ENCODE measurements around the gene NPRL2. TPM values are rescaled to one million over a fixed set of nuclear protein-coding genes. Genes with fewer than 3 reads are reported as not detected.

Gene NPRL2
- total RNA-seq, 2 donors from 2014 or later: 10.6 to 17.4 TPM

GRCh38 chr3:50337175-50337861 is 13.3 kb downstream of the NPRL2 start:
- peak; percentile 100 for DNase-seq (ENCODE audit: low spot score)
- intact Hi-C loops (cut with DNase I): loop anchor here in 1 of 2 donors (10.0 kb wide), 1 partner anchor 1717 kb away; the partner anchor contains the start of gene DUSP7

- DNase-seq (ENCODE audit: low spot score): peak; percentile 82
- intact Hi-C loops (cut with DNase I): loop anchor here in 1 of 2 donors (10.0 kb wide), 1 partner anchor 1718 kb away; the partner anchor contains the start of gene DUSP7
Measured at GRCh38 chr3:50336452-50337174, 14.0 kb downstream of the NPRL2 start.

- intact Hi-C loops (cut with DNase I): loop anchor here in 1 of 2 donors (10.0 kb wide), 1 partner anchor 1720 kb away; the partner anchor contains the start of gene DUSP7
- DNase-seq (ENCODE audit: low spot score): no peak
Measured at GRCh38 chr3:50334339-50335075, 16.1 kb downstream of the NPRL2 start.

- peak; percentile 88 for DNase-seq (ENCODE audit: low spot score)
- intact Hi-C loops (cut with DNase I): loop anchor here in 1 of 2 donors (10.0 kb wide), 1 partner anchor 1721 kb away; the partner anchor contains the start of gene DUSP7
Measured at GRCh38 chr3:50333744-50334328, 16.7 kb downstream of the NPRL2 start.

GRCh38 chr3:50331364-50331907 is 19.1 kb downstream of the NPRL2 start:
- intact Hi-C loops (cut with DNase I): loop anchor here in 1 of 2 donors (10.0 kb wide), 1 partner anchor 1723 kb away; the partner anchor contains the start of gene DUSP7

GRCh38 chr3:50330330-50330729 is 20.2 kb downstream of the NPRL2 start:
- intact Hi-C loops (cut with DNase I): loop anchor here in 1 of 2 donors (10.0 kb wide), 1 partner anchor 1724 kb away; the partner anchor contains the start of gene DUSP7
- no peak for DNase-seq (ENCODE audit: low spot score)

More at GRCh38 chr3:50331364-50331907, 19.1 kb downstream of the NPRL2 start:
- no peak for DNase-seq (ENCODE audit: low spot score)

- intact Hi-C loops (cut with DNase I): no loop called here
- DNase-seq (ENCODE audit: low spot score): peak; percentile 99
Measured at GRCh38 chr3:50327943-50328691, 22.5 kb downstream of the NPRL2 start, which contains the start of gene TUSC2. TSS of gene TUSC2 (minus strand) at chr3:50328223. CDS start at chr3:50328099, 124 bp downstream.

- DNase-seq (ENCODE audit: low spot score): no peak
- intact Hi-C loops (cut with DNase I): no loop called here
Measured at GRCh38 chr3:50327129-50327528, 23.4 kb downstream of the NPRL2 start.

- no peak for DNase-seq (ENCODE audit: low spot score)
- intact Hi-C loops (cut with DNase I): no loop called here
Measured at GRCh38 chr3:50326182-50326541, 24.4 kb downstream of the NPRL2 start.

GRCh38 chr3:50325497-50326181 is 24.9 kb downstream of the NPRL2 start:
- DNase-seq (ENCODE audit: low spot score): no peak
- intact Hi-C loops (cut with DNase I): no loop called here

GRCh38 chr3:50325113-50325480 is 25.5 kb downstream of the NPRL2 start:
- no peak for DNase-seq (ENCODE audit: low spot score)
- intact Hi-C loops (cut with DNase I): no loop called here

GRCh38 chr3:50324351-50325112 is 26.0 kb downstream of the NPRL2 start:
- intact Hi-C loops (cut with DNase I): no loop called here
- DNase-seq (ENCODE audit: low spot score): peak; percentile 89

GRCh38 chr3:50323614-50324199 is 26.9 kb downstream of the NPRL2 start:
- DNase-seq (ENCODE audit: low spot score): peak; percentile 86
- intact Hi-C loops (cut with DNase I): no loop called here

- intact Hi-C loops (cut with DNase I): no loop called here
Measured at GRCh38 chr3:50323092-50323600, 27.4 kb downstream of the NPRL2 start.

GRCh38 chr3:50322386-50323091 is 28.0 kb downstream of the NPRL2 start, which contains the start of gene HYAL2:
TSS of gene HYAL2 (minus strand) at chr3:50322745. CDS start at chr3:50320489, 2,256 bp downstream.
- DNase-seq (ENCODE audit: low spot score): peak; percentile 91
- intact Hi-C loops (cut with DNase I): loop anchor here in 1 of 2 donors (1.0 kb wide), 1 partner anchor 30 kb away; no protein-coding TSS in a partner anchor

More at GRCh38 chr3:50323092-50323600, 27.4 kb downstream of the NPRL2 start:
- no peak for DNase-seq (ENCODE audit: low spot score)

GRCh38 chr3:50322115-50322385 is 28.5 kb downstream of the NPRL2 start:
- intact Hi-C loops (cut with DNase I): loop anchor here in 1 of 2 donors (1.0 kb wide), 1 partner anchor 30 kb away; no protein-coding TSS in a partner anchor
- DNase-seq (ENCODE audit: low spot score): no peak

Measured in posterior vena cava (tissue), 2 donors.